NCI-H146 (cell line): Measurements from ENCODE around the gene TBC1D22A.

Source experiments
- DNase-seq: peaks from one replicate; lab custom pipeline; 2025; lab: John Stamatoyannopoulos, UW

The TBC1D22A gene

GRCh38 chr22:47013861-47014635 is 251.6 kb downstream of the TBC1D22A start:
- no peak for DNase-seq

DNA sequence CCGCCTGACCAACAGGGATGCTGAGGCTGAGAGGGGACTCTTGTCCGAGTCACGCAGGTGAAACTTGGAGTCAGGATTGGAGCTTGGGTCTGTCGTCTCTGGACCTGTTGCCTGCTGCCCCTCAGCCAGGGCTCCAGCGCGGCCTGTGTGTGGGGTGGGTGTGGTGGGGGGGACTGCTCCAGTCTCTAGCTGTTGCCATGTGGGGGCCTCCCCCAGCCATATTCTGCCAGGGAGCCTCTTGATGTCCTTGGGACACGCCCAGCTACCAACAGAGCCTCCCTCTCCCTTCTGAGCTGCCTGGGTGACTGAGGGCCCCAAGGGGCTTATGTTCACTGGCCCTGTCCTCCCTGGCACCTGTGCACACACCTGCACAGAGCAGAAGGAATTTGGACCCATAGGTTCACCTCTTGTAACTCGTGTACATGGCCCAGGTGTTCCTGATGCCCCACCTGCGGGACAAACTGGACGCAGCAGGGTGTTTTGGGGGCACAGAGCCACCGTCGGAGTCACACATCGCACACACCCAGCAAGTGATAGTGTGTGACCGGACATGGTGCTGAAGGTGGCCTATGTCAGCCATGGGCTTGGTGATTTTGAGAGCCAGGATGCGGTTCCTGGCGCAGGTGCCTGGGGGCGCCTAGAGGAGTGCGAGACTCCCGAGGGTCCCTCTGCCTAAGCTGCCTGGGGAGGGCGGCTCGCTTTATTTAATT is 252.3 kb downstream of the TBC1D22A start:
- DNase-seq, result no peak

- DNase-seq, result no peak
Measured at GRCh38 chr22:47015589-47016178, 253.2 kb downstream of the TBC1D22A start.

DNA sequence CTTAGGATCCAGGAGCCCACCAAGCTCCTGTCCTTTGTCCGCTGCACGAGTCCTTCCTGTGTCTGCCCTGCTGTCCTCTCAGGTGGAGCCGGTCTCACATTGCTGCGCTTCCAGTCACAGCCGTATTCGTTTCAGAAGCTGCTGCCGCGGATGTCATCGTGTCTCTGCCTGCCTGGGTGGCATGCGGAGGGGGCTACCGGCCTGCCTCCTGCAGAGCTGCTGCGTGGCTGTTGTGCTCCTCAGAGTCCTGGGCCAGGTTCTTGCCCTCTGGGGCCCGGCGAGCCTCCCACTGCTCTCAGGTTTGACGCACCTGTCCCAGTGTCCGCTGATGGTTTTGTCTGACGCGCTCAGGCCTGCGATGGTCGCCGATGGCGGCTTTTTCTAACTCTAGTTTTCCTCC is 254.2 kb downstream of the TBC1D22A start:
- DNase-seq, result no peak

- DNase-seq, result no peak
Measured at GRCh38 chr22:47017245-47017644, 254.8 kb downstream of the TBC1D22A start.

GRCh38 chr22:47018010-47018910 is 255.8 kb downstream of the TBC1D22A start:
- DNase-seq, result no peak

GRCh38 chr22:47019012-47019790 is 256.8 kb downstream of the TBC1D22A start:
- DNase-seq, result no peak

GRCh38 chr22:47020166-47020565 is 257.7 kb downstream of the TBC1D22A start:
- no peak for DNase-seq

- DNase-seq, result no peak
Measured at GRCh38 chr22:47021371-47022074, 259.1 kb downstream of the TBC1D22A start.

- no peak for DNase-seq
Measured at GRCh38 chr22:47022075-47022473, 259.6 kb downstream of the TBC1D22A start.

GRCh38 chr22:47022475-47022874 is 260.0 kb downstream of the TBC1D22A start:
- DNase-seq, result no peak

DNA sequence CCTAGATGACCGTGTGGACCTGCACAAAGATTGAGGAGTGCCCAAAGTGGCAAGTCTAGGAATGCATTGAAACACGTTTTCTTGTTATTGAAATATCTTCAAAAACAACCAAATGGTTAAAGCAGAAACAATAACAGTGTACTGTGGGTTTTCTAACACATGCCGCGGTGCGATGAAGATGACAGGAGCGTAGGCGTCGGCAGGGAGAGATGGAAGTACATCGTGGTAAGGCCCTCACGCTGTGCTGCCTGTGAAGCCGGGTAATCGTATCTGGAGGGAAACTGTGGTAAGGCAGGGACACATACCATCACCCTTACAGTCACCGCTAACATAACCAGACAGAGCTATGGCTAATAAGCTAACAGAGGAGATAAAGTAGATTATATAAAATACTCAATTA is 261.4 kb downstream of the TBC1D22A start:
- no peak for DNase-seq

- no peak for DNase-seq
Measured at GRCh38 chr22:47027766-47028165, 265.3 kb downstream of the TBC1D22A start.

DNA sequence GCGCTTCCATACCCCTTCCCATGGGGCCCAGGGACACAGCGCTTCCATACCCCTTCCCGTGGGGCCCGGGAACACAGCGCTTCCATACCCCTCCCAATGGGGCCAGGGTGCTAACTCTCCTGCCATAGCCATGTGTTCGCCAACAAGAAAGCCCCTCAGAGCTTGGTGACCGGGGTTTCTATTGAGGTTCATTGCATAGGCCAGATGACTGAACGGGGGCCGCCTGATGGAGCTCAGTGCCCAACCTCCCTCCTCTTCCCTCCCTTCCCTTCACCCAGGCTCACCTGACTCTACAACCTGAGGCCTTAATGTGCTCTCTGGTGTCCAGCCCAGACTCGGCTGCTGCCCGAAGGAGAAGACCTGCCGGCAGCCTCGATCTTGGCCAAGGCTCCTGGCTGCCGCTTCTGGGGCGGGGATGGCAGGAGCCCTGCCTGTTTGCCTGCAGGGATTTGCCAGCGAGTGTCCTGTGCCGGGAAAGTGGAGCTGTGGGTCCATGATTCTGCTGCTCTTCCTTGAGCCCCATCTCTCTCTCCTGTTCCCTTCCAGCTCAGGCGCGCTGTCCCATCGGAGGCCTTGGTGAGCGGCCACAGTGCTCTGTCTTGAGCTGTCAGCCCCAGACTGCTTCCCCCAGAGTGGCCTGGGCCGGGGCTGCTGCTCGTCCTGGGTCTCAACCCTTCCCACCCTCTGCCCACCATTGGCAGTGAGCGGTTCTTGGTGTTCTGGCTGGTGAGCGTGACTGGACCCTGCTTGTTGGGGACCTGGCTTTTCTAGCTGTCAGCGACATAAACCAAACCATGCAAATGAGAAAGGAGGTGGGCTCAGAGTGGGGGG is 267.0 kb downstream of the TBC1D22A start:
- no peak for DNase-seq

- no peak for DNase-seq
Measured at GRCh38 chr22:47030143-47030661, 267.8 kb downstream of the TBC1D22A start.

DNA sequence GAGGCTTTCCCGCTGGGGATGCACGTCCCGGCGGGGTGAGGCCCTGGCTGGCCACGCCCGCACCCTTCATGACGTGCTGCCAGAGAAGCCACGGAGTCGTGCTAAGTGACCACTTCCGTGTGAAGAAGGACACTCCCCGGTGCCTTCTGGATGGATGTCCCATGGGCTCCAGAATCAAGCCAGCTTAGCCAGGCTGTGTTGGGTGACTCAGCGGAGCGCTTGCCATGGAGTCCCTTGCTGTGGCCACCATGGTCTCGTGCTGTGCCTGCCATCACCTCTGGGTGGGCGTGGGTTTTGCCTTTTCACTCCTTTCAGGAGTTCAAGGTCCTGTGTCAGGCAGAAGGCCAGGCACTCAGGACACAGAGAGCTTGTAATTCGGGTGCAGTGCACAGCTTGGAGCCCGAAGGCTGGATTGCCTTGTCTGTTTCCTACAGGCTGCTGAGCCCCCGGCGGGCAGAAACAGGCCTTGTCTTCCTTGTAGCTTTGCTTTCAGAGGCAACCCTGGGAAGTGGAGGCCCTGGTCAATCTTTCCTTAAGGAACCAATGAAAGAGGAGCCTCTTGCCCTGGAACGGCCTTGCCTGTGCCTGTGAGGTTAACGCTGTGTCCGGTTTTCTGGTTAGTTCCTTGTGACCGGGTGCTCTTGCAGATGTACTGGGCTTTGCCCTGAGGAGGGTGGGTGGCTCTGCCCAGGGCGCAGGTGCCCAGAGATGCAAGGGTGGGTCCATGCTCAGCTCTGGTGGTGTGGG is 268.6 kb downstream of the TBC1D22A start:
- no peak for DNase-seq

- DNase-seq, result no peak
Measured at GRCh38 chr22:47031628-47031915, 269.1 kb downstream of the TBC1D22A start.

- no peak for DNase-seq
Measured at GRCh38 chr22:47032091-47032943, 269.9 kb downstream of the TBC1D22A start.
